ENCODE data around the gene RAVER1. TPM values are rescaled to one million over a fixed set of nuclear protein-coding genes. Genes with fewer than 3 reads are reported as not detected.

RAVER1 gene
- total RNA-seq = 43.6 and 45.8 TPM in 2 replicates

GRCh38 chr19:10332965-10333757 is at the start of gene RAVER1:
Gene RAVER1 (minus strand): TSS chr19:10333529. CDS start chr19:10333507, 22 bp downstream.

GRCh38 chr19:10380313-10381102 is 47.2 kb upstream of the RAVER1 start, which contains the start of gene TYK2:
Gene TYK2 (minus strand): TSS chr19:10380572. CDS start chr19:10378406, 2,166 bp downstream.

GRCh38 chr19:10339380-10339960 is 6.1 kb upstream of the RAVER1 start, which contains the start of gene ICAM3:
Gene ICAM3 (minus strand): TSS chr19:10339624. CDS start chr19:10339614, 10 bp downstream.

GRCh38 chr19:10315335-10316214 is 17.8 kb downstream of the RAVER1 start, which contains the start of gene FDX2:
Gene FDX2 (minus strand): TSS chr19:10316015. CDS start chr19:10315996, 19 bp downstream.

GRCh38 chr19:10309423-10309822 is 23.9 kb downstream of the RAVER1 start, which contains the start of gene ZGLP1:
Gene ZGLP1 (minus strand): TSS chr19:10309815.

GRCh38 chr19:10289836-10290356 is 43.4 kb downstream of the RAVER1 start, which contains the start of gene ICAM5:
Gene ICAM5 (plus strand): TSS chr19:10289952. CDS start chr19:10290044, 92 bp downstream.

GRCh38 chr19:10286803-10287737 is 46.3 kb downstream of the RAVER1 start, which contains the start of gene ICAM4:
Gene ICAM4 (plus strand): TSS chr19:10286955. CDS start chr19:10287013, 58 bp downstream.

GRCh38 chr19:10270616-10271394 is 62.5 kb downstream of the RAVER1 start, which contains the start of gene ICAM1:
Gene ICAM1 (plus strand): TSS chr19:10271120. CDS start chr19:10271160, 40 bp downstream.

Other genes with a start within 250 kb of the RAVER1 start
- gene SHFL, start 247.2 kb downstream of the RAVER1 start, total RNA-seq = 32.0 and 37.4 TPM in 2 replicates
- gene ANGPTL6, start 230.9 kb downstream of the RAVER1 start, total RNA-seq = 0.13 TPM in 1 of 2 replicates, not detected in the other
- gene PPAN, start 227.2 kb downstream of the RAVER1 start, total RNA-seq = 48.8 and 51.4 TPM in 2 replicates
- 0.47 and 2.7 TPM in 2 replicates for gene P2RY11, start 221.8 kb downstream of the RAVER1 start, total RNA-seq
- gene EIF3G, start 213.6 kb downstream of the RAVER1 start, total RNA-seq = 261 and 266 TPM in 2 replicates
- gene DNMT1, start 138.6 kb downstream of the RAVER1 start, total RNA-seq = 127 and 139 TPM in 2 replicates
- gene S1PR2, start 102.2 kb downstream of the RAVER1 start, total RNA-seq = 1.00 and 1.5 TPM in 2 replicates
- gene MRPL4, start 81.3 kb downstream of the RAVER1 start, total RNA-seq = 102 and 128 TPM in 2 replicates
- gene ICAM1, start 62.4 kb downstream of the RAVER1 start, total RNA-seq = 130 and 143 TPM in 2 replicates
- 0.40 and 0.44 TPM in 2 replicates for gene ICAM4, start 46.6 kb downstream of the RAVER1 start, total RNA-seq
- gene ICAM5, start 43.6 kb downstream of the RAVER1 start, total RNA-seq = not detected in 2 replicates
- 1.4 TPM in 1 of 2 replicates, not detected in the other for gene ZGLP1, start 23.7 kb downstream of the RAVER1 start, total RNA-seq
- gene FDX2, start 17.5 kb downstream of the RAVER1 start, total RNA-seq = 34.9 and 48.2 TPM in 2 replicates
- gene ICAM3, start 6.1 kb upstream of the RAVER1 start, total RNA-seq = 7.7 and 9.4 TPM in 2 replicates
- gene TYK2, start 47.0 kb upstream of the RAVER1 start, total RNA-seq = 120 and 124 TPM in 2 replicates
- gene CDC37, start 70.0 kb upstream of the RAVER1 start, total RNA-seq = 343 and 390 TPM in 2 replicates
- gene PDE4A, start 87.0 kb upstream of the RAVER1 start, total RNA-seq = 2.2 and 4.8 TPM in 2 replicates
- 83.8 and 86.8 TPM in 2 replicates for gene KEAP1, start 169.8 kb upstream of the RAVER1 start, total RNA-seq
- not detected in 2 replicates for gene S1PR5, start 183.9 kb upstream of the RAVER1 start, total RNA-seq
- gene ATG4D, start 210.4 kb upstream of the RAVER1 start, total RNA-seq = 24.6 and 28.9 TPM in 2 replicates
- gene KRI1, start 232.5 kb upstream of the RAVER1 start, total RNA-seq = 11.3 and 13.4 TPM in 2 replicates
- 5.5 and 7.5 TPM in 2 replicates for gene CDKN2D, start 235.4 kb upstream of the RAVER1 start, total RNA-seq